T47D (cell line): ENCODE measurements around the gene DAB2IP.

Experiments
- DNase-seq, 2 experiments: peaks; one replicate each; pipeline versions ENCODE4 v3.0.0 to v3.0.0-alpha.2; 2011 to 2012; ENCODE audit warnings: low read depth in 1 of 2, low spot score in 1 of 2
- JUND ChIP-seq: IDR thresholded peaks from 2 replicates; pipeline ENCODE4 v1.6.1; 2012; ENCODE audit warnings: low read depth
- in situ Hi-C: cut with HindIII; loops from 2 replicates; pipeline ENCODE4 v1.10.0; 2016; ENCODE audit warnings: low sequenced_read_pairs, low pct_unique_long_range_greater_than_20kb

The DAB2IP gene

GRCh38 chr9:121700165-121700831 lies 48.9 kb downstream of the DAB2IP start:
- DNase-seq = peak; percentile 70 to 81
- no peak for TF ChIP-seq JUND
- in situ Hi-C loops = no loop called here

- no peak for DNase-seq
- in situ Hi-C loops = no loop called here
- TF ChIP-seq JUND = no peak
Measured at GRCh38 chr9:121700832-121701419, 49.5 kb downstream of the DAB2IP start.

- in situ Hi-C loops = no loop called here
- TF ChIP-seq JUND = no peak
Measured at GRCh38 chr9:121701736-121702261, 50.4 kb downstream of the DAB2IP start.

GRCh38 chr9:121703014-121703734 lies 51.7 kb downstream of the DAB2IP start:
- in situ Hi-C loops = no loop called here
- TF ChIP-seq JUND = no peak
- no peak for DNase-seq

More at GRCh38 chr9:121701736-121702261, 50.4 kb downstream of the DAB2IP start:
- no peak for DNase-seq

GRCh38 chr9:121704281-121704680 lies 52.8 kb downstream of the DAB2IP start:
- DNase-seq = no peak
- no peak for TF ChIP-seq JUND
- in situ Hi-C loops = no loop called here

- TF ChIP-seq JUND = no peak
- DNase-seq = no peak
- in situ Hi-C loops = no loop called here
Measured at GRCh38 chr9:121706149-121706750, 54.8 kb downstream of the DAB2IP start.

GRCh38 chr9:121707477-121708424 lies 56.3 kb downstream of the DAB2IP start:
- DNase-seq = no peak
- TF ChIP-seq JUND = no peak
- in situ Hi-C loops = no loop called here

- DNase-seq = no peak
- no peak for TF ChIP-seq JUND
- in situ Hi-C loops = no loop called here
Measured at GRCh38 chr9:121708768-121709488, 57.5 kb downstream of the DAB2IP start.

GRCh38 chr9:121709798-121710197 lies 58.4 kb downstream of the DAB2IP start:
- no peak for DNase-seq
- in situ Hi-C loops = no loop called here

GRCh38 chr9:121711281-121711680 lies 59.8 kb downstream of the DAB2IP start:
- no peak for DNase-seq
- in situ Hi-C loops = no loop called here

More at GRCh38 chr9:121709798-121710197, 58.4 kb downstream of the DAB2IP start:
- no peak for TF ChIP-seq JUND

GRCh38 chr9:121711797-121712196 lies 60.4 kb downstream of the DAB2IP start:
- in situ Hi-C loops = no loop called here
- no peak for DNase-seq
- no peak for TF ChIP-seq JUND

More at GRCh38 chr9:121711281-121711680, 59.8 kb downstream of the DAB2IP start:
- TF ChIP-seq JUND = no peak
